AG04450 (cell line): ENCODE data around the gene TRIL. TPM values are rescaled to one million over a fixed set of nuclear protein-coding genes. Genes with fewer than 3 reads are reported as not detected.

Experiments used
- CTCF ChIA-PET: fragments of 300-600, 350-600 bp; formaldehyde crosslinking; extraction: SDS; loops from one replicate; lab custom pipeline; 2022; ENCODE audit warnings: antibody characterized with exemption, inconsistent platforms; lab: Charles Lee
- POLR2A ChIA-PET: fragments of 350-600 bp; formaldehyde crosslinking; extraction: SDS; loops from one replicate; lab custom pipeline; 2021; ENCODE audit warnings: antibody characterized with exemption, inconsistent platforms; lab: Yijun Ruan, JAX
- DNase-seq: peaks from one replicate; pipeline ENCODE4 v3.0.0-alpha.2; 2011; ENCODE audit warnings: low read depth, low spot score
- H3K27ac ChIP-seq: one replicate; pipeline ENCODE4 v1.5.1; 2012; ENCODE audit warnings: low read depth, low read length, control low read depth
- H3K27me3 ChIP-seq: one replicate; pipeline ENCODE4 v1.6.0; 2012; ENCODE audit warnings: low read length; ENCODE audit not compliant: control insufficient read depth, insufficient read depth
- H3K4me3 ChIP-seq: 2 replicates; pipeline ENCODE4 v1.5.1; 2011; ENCODE audit warnings: mild to moderate bottlenecking, low read depth, low read length, control low read depth
- H3K9me3 ChIP-seq: 2 replicates; pipeline ENCODE4 v1.5.1; 2012; ENCODE audit warnings: low read length; ENCODE audit not compliant: control insufficient read depth, insufficient read depth
- CTCF ChIP-seq: IDR thresholded peaks from 2 replicates; pipeline ENCODE4 v1.5.1; 2011; ENCODE audit warnings: low read depth, low read length, control low read depth, inconsistent platforms
- polyA plus RNA-seq: library from polyadenylated mRNA; depleted of rRNA; stranded (reverse); fragments of >200 nt; gene quantifications from 2 replicates; pipeline ENCODE4 v1.2.3, GENCODE V29; 2011; rRNA removed

TRIL gene
- polyA plus RNA-seq, 1 experiment = 0.15 TPM

- Histone ChIP-seq H3K27ac (no peak overlapping the region), H3K4me3 (peak overlapping the region; percentile 35), H3K27me3 (peaks cover 18% of the 10 kb centered on the region), H3K9me3 (no peaks in the 10 kb centered on the region)
- ChIA-PET CTCF (interaction anchor here (0.5 to 4.9 kb wide), 6 partner anchors 12 to 516 kb away, joined by 3 to 46 read pairs (median 4); no protein-coding TSS in a partner anchor), POLR2A (no interaction called here)
- no peak for DNase-seq
- no peak for TF ChIP-seq CTCF
Measured at GRCh38 chr7:28903730-28904577, 54.2 kb downstream of the TRIL start.

Other genes starting within 250 kb of the TRIL start
- gene CPVL, start 188.2 kb upstream of the TRIL start, polyA plus RNA-seq = not detected in 2 replicates
- gene CHN2, start 236.4 kb upstream of the TRIL start, polyA plus RNA-seq = not detected in 2 replicates